OCI-LY1 (cell line): ENCODE data around the gene PPIE.

ENCODE experiments used
- H2AFZ ChIP-seq: fragments of 200-600 bp; sonication (generic), shearing (Covaris generic); 2 replicates; pipeline ENCODE4 v1.6.0; 2014; ENCODE audit warnings: antibody characterized with exemption, mild to moderate bottlenecking, low read length
- H3F3A ChIP-seq: fragments of 200-600 bp; sonication (generic), shearing (Covaris generic); 2 replicates; pipeline ENCODE4 v1.6.0; 2014; ENCODE audit warnings: mild to moderate bottlenecking, antibody characterized with exemption, low read length, moderate library complexity; ENCODE audit not compliant: insufficient read depth
- H3K27ac ChIP-seq: fragments of 200-600 bp; sonication (generic); 2 replicates; pipeline ENCODE4 v1.5.1; 2014; ENCODE audit warnings: low read length, mixed run types, mild to moderate bottlenecking, low read depth; ENCODE audit not compliant: poor library complexity, severe bottlenecking
- H3K27me3 ChIP-seq: fragments of 200-600 bp; sonication (generic); 2 replicates; pipeline ENCODE4 v1.6.0; 2014; ENCODE audit warnings: antibody characterized with exemption, mild to moderate bottlenecking, low read length, moderate library complexity; ENCODE audit not compliant: insufficient read depth
- H3K36me3 ChIP-seq: fragments of 200-600 bp; sonication (generic); 2 replicates; pipeline ENCODE4 v1.6.1; 2014; ENCODE audit warnings: mild to moderate bottlenecking, antibody characterized with exemption, low read length, moderate library complexity, mixed read lengths; ENCODE audit not compliant: insufficient read depth
- H3K4me1 ChIP-seq: fragments of 200-600 bp; sonication (generic); 2 replicates; pipeline ENCODE4 v1.5.1; 2014; ENCODE audit warnings: mild to moderate bottlenecking, low read length, moderate library complexity; ENCODE audit not compliant: insufficient read depth, severe bottlenecking
- H3K4me2 ChIP-seq: fragments of 200-600 bp; sonication (generic), shearing (Covaris generic); 2 replicates; pipeline ENCODE4 v1.6.1; 2014; ENCODE audit warnings: low read length
- H3K4me3 ChIP-seq: fragments of 200-600 bp; sonication (generic); 2 replicates; pipeline ENCODE4 v1.5.1; 2014; ENCODE audit warnings: low read length, low read depth, mild to moderate bottlenecking, mixed read lengths; ENCODE audit not compliant: poor library complexity, severe bottlenecking
- H3K79me2 ChIP-seq: fragments of 200-600 bp; shearing (Covaris generic); 2 replicates; pipeline ENCODE4 v1.6.1; 2016; ENCODE audit warnings: mixed run types, low read length, mixed read lengths; ENCODE audit not compliant: insufficient read depth
- H3K9ac ChIP-seq: fragments of 200-600 bp; sonication (generic), shearing (Covaris generic); 2 replicates; pipeline ENCODE4 v1.6.1; 2014; ENCODE audit warnings: mild to moderate bottlenecking, low read length, mixed read lengths
- H3K9me2 ChIP-seq: fragments of 200-600 bp; sonication (generic), shearing (Covaris generic); 2 replicates; pipeline ENCODE4 v1.6.1; 2014; ENCODE audit warnings: low read depth, mild to moderate bottlenecking, low read length, mixed read lengths
- H3K9me3 ChIP-seq: fragments of 200-600 bp; shearing (Covaris generic); 2 replicates; pipeline ENCODE4 v1.6.1; 2014; ENCODE audit warnings: low read length, mixed read lengths
- H4K20me1 ChIP-seq: fragments of 200-600 bp; sonication (generic), shearing (Covaris generic); 2 replicates; pipeline ENCODE4 v1.6.0; 2016; ENCODE audit warnings: mild to moderate bottlenecking, low read length; ENCODE audit not compliant: insufficient read depth
- CTCF ChIP-seq: fragments of 200-600 bp; sonication (generic), shearing (Covaris generic); IDR thresholded peaks from 2 replicates; pipeline ENCODE4 v1.5.1; 2017; ENCODE audit warnings: mild to moderate bottlenecking, antibody characterized with exemption, low read length, moderate library complexity, mixed read lengths
- EZH2 ChIP-seq: fragments of 200-600 bp; sonication (generic), shearing (Covaris generic); IDR thresholded peaks from 2 replicates; pipeline ENCODE4 v1.8.0; 2017; ENCODE audit warnings: borderline replicate concordance, mixed run types, mild to moderate bottlenecking, antibody characterized with exemption, low read length, moderate library complexity, mixed read lengths

The PPIE gene

GRCh38 chr1:39737546-39738169 is 1.0 kb upstream of the PPIE start:
- no peak overlapping the region for H3K27ac ChIP-seq
- H3K4me2 ChIP-seq = no peak overlapping the region
- no peaks in the 10 kb centered on the region for H4K20me1 ChIP-seq

GRCh38 chr1:39745016-39745670 is 6.5 kb downstream of the PPIE start:
- TF ChIP-seq CTCF = no peak
- no peak for TF ChIP-seq EZH2
- Histone ChIP-seq H3K79me2 (no peaks in the 10 kb centered on the region), H2AFZ (no peak overlapping the region), H3K27me3 (no peaks in the 10 kb centered on the region), H3K9me2 (no peaks in the 10 kb centered on the region), H3K27ac (no peak overlapping the region), H3K9me3 (no peaks in the 10 kb centered on the region), H3K36me3 (peaks cover 94% of the 10 kb centered on the region), H3K9ac (no peak overlapping the region), H3K4me3 (no peak overlapping the region), H3K4me1 (peaks cover 10% of the 10 kb centered on the region), H4K20me1 (no peaks in the 10 kb centered on the region), H3F3A (no peaks in the 10 kb centered on the region), H3K4me2 (no peak overlapping the region)

More at GRCh38 chr1:39737546-39738169, 1.0 kb upstream of the PPIE start:
- H3K36me3 ChIP-seq = peaks cover 28% of the 10 kb centered on the region
- H3K4me1 ChIP-seq = peaks cover 30% of the 10 kb centered on the region
- H3K9me2 ChIP-seq = no peaks in the 10 kb centered on the region
- H2AFZ ChIP-seq = 0 out of 2 replicates have a peak overlapping the region, but pooled peaks have one; percentile 44
- H3K79me2 ChIP-seq = no peaks in the 10 kb centered on the region
- no peak overlapping the region for H3K4me3 ChIP-seq
- no peak for TF ChIP-seq EZH2
- no peak for TF ChIP-seq CTCF
- H3K9ac ChIP-seq = no peak overlapping the region
- H3K27me3 ChIP-seq = no peaks in the 10 kb centered on the region
- no peaks in the 10 kb centered on the region for H3F3A ChIP-seq
- no peaks in the 10 kb centered on the region for H3K9me3 ChIP-seq

DNA sequence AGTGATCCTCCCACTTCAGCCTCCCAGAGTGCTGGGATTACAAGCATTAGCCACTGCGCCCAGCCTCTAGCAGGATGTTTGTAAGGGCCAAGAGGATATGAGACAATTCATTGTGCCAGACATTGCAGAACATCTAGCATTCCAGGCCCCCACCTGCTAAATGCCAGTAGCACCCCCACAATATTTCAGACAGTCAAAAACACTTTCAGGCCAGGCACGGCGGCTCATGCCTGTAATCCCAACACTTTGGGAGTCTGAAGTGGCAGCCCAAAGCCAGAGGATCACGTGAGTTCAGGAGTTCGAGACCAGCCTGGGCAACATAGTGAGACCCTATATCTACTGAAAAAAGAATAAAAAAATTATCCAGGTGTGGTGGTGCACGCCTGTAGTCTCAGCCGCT is 12.9 kb downstream of the PPIE start:
- H3K36me3 ChIP-seq = peaks cover 96% of the 10 kb centered on the region
- H3K4me1 ChIP-seq = no peaks in the 10 kb centered on the region
- no peak for TF ChIP-seq EZH2
- TF ChIP-seq CTCF = no peak

More for the DNA sequence above, 12.9 kb downstream of the PPIE start:
- H3K4me2 ChIP-seq = no peak overlapping the region
- H3K27me3 ChIP-seq = no peaks in the 10 kb centered on the region
- no peak overlapping the region for H3K27ac ChIP-seq
- no peak overlapping the region for H3K4me3 ChIP-seq
- no peak overlapping the region for H2AFZ ChIP-seq
- no peaks in the 10 kb centered on the region for H4K20me1 ChIP-seq
- H3K9me2 ChIP-seq = no peaks in the 10 kb centered on the region
- H3F3A ChIP-seq = no peaks in the 10 kb centered on the region
- H3K9ac ChIP-seq = no peak overlapping the region
- H3K9me3 ChIP-seq = no peaks in the 10 kb centered on the region
- no peaks in the 10 kb centered on the region for H3K79me2 ChIP-seq
